Measurements from ENCODE around the gene COPS7B. TPM values are rescaled to one million over a fixed set of nuclear protein-coding genes. Genes with fewer than 3 reads are reported as not detected.

The COPS7B gene
- total and polyA plus RNA-seq, 4 donors: 8.7 to 13.5 (median 10.3) TPM

DNA sequence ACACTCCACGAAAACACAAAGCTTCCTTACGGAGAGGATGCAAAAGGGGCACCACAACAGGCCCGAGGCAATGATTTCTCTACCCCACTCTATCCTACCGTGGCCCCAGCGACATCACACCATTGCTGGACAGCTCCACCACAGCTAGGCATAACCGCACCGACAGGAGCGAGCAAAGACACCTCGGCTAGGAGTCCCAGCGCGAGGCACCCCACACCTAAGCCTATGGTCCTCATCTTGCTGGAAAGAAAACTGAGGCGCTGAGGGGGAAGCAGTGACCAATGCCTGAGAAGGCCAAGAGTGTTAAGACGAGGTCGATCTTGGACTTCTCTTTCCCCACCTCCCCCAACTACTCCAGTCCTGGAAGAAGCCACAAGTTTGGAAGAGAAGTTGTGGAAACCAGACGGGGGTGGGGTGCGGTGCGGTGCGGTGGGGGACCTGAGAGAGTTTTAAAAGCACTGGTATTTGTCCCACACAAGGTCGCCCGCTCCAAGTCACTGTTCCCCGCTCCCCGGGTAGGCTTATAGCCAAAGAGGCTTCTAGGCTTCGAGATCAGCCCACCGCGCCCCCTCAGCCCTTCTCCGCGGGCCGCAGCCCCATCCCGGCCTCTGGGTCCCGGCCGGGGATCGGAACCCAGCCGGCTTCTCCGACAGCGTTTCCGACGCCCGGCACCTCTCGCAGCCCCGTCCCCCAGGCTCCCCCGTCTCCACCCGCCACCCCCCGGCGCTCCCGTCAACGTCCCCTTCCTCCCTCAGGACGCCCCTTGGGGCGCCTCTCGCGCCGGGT is 5.9 kb upstream of the COPS7B start:
- peak overlapping the region in 1 of 2 donors; percentile 86 for H3K27ac ChIP-seq (ENCODE audit: low read depth in 1 of 2, low read length in 2 of 2)
- no peak overlapping the region for H3K9ac ChIP-seq (ENCODE audit: low read depth in 1 of 2, low read length in 2 of 2)
- no peaks in the 10 kb centered on the region for H3K27me3 ChIP-seq (ENCODE audit: control insufficient read depth in 4 of 4, insufficient read depth in 4 of 4, low read length in 3 of 4)
- WGBS: 12% methylated on average over 51 of the region's 51 CpGs
- peaks cover 0 to 40% (median 31%) of the 10 kb centered on the region in 4 donors for H3K4me1 ChIP-seq (ENCODE audit: control insufficient read depth in 4 of 4, insufficient read depth in 4 of 4, low read length in 3 of 4)
- peak overlapping the region; percentile 68 to 89 (median 69) for H3K4me3 ChIP-seq (ENCODE audit: low read depth in 1 of 3, low read length in 3 of 3)
- DNase-seq (ENCODE audit: low spot score): peak; percentile 35
- TF ChIP-seq JUND (IDR thresholded peaks at IDR 0.05): no peak
- TF ChIP-seq, protein P1, sequence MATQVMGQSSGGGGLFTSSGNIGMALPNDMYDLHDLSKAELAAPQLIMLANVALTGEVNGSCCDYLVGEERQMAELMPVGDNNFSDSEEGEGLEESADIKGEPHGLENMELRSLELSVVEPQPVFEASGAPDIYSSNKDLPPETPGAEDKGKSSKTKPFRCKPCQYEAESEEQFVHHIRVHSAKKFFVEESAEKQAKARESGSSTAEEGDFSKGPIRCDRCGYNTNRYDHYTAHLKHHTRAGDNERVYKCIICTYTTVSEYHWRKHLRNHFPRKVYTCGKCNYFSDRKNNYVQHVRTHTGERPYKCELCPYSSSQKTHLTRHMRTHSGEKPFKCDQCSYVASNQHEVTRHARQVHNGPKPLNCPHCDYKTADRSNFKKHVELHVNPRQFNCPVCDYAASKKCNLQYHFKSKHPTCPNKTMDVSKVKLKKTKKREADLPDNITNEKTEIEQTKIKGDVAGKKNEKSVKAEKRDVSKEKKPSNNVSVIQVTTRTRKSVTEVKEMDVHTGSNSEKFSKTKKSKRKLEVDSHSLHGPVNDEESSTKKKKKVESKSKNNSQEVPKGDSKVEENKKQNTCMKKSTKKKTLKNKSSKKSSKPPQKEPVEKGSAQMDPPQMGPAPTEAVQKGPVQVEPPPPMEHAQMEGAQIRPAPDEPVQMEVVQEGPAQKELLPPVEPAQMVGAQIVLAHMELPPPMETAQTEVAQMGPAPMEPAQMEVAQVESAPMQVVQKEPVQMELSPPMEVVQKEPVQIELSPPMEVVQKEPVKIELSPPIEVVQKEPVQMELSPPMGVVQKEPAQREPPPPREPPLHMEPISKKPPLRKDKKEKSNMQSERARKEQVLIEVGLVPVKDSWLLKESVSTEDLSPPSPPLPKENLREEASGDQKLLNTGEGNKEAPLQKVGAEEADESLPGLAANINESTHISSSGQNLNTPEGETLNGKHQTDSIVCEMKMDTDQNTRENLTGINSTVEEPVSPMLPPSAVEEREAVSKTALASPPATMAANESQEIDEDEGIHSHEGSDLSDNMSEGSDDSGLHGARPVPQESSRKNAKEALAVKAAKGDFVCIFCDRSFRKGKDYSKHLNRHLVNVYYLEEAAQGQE (IDR thresholded peaks at IDR 0.05): peak; percentile 90
- no peak for TF ChIP-seq RAD21 (IDR thresholded peaks at IDR 0.05)
- TF ChIP-seq, protein P2, sequence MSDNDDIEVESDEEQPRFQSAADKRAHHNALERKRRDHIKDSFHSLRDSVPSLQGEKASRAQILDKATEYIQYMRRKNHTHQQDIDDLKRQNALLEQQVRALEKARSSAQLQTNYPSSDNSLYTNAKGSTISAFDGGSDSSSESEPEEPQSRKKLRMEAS (IDR thresholded peaks at IDR 0.05): no peak
- no peaks in the 10 kb centered on the region for H3K36me3 ChIP-seq (ENCODE audit: control insufficient read depth in 4 of 4, insufficient read depth in 3 of 4, low read depth in 1 of 4, low read length in 3 of 4)
- no peaks in the 10 kb centered on the region for H3K9me3 ChIP-seq (ENCODE audit: control insufficient read depth in 4 of 4, low read length in 3 of 4)

DNA sequence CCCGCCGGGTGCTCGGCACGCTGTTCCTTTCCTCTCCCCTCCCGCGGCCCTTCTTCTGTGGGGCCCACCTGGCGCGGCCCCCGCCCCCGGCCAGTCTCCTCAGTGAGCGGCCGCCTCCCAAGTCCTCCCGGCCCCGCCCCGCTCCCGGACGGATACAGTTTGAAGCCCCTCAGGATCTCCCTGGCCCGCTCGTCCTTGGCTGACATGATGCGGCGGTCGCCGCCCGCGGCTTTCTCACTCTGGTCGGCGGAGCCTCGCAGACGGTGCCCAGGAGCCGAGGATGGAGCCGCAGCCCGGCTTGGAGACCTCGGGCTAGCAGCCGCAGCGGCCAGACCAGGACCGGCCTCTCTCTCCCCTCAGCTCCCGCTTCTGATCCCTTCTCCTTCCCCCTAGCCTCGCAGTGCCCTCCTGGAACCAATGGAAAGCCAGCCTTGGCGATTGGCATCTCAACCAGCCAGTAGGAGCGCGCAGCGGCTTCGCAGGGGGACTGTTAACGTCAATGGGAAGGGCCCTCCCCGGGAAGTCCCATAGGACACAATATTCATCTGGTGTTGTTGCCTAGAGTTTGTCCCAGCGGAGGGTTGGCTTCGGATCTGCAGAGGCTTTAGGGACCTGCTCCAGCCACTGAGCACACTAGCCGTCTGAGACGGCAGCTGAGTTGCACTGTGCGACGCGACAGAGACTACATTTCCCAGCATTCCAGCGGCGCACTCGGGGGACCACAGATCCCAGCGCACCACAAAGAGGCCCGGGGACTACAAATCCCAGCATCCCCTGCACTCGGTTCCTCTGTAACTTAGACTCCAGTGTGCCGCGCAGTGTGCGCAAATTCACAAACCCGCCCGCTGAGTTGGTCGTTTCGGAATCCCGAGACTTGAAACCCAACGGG is 5.1 kb upstream of the COPS7B start, which contains the start of gene PDE6D:
PDE6D (minus strand) TSS at position 374 of the 889 bp plus-strand sequence; CDS start at position 206, 168 bp downstream.
- Histone ChIP-seq H3K4me1 (ENCODE audit: control insufficient read depth in 4 of 4, insufficient read depth in 4 of 4, low read length in 3 of 4) (peaks cover 0 to 48% (median 37%) of the 10 kb centered on the region in 4 donors), H3K27ac (ENCODE audit: low read depth in 1 of 2, low read length in 2 of 2) (peak within 1 kb of the TSS; percentile 77 to 86), H3K9me3 (ENCODE audit: control insufficient read depth in 4 of 4, low read length in 3 of 4) (no peaks in the 10 kb centered on the region), H3K9ac (ENCODE audit: low read depth in 1 of 2, low read length in 2 of 2) (peak within 1 kb of the TSS; percentile 66 to 88), H3K4me3 (ENCODE audit: low read depth in 1 of 3, low read length in 3 of 3) (peak within 1 kb of the TSS; percentile 68 to 89 (median 69)), H3K27me3 (ENCODE audit: control insufficient read depth in 4 of 4, insufficient read depth in 4 of 4, low read length in 3 of 4) (no peaks in the 10 kb centered on the region), H3K36me3 (ENCODE audit: control insufficient read depth in 4 of 4, insufficient read depth in 3 of 4, low read depth in 1 of 4, low read length in 3 of 4) (no peaks in the 10 kb centered on the region)
- DNase-seq (ENCODE audit: low spot score): peak; percentile 98
- TF ChIP-seq HNF4A (conservative IDR thresholded peaks at IDR 0.05) (no peak), FOXA2 (IDR thresholded peaks at IDR 0.05) (no peak), GABPA (IDR thresholded peaks at IDR 0.05 in 1 of 2, conservative IDR thresholded peaks at IDR 0.05 in 1 of 2) (peak; percentile 77 to 88), RAD21 (IDR thresholded peaks at IDR 0.05) (no peak), EGR1 (IDR thresholded peaks at IDR 0.05; ENCODE audit: low read depth in 2 of 2) (no peak), YY1 (IDR thresholded peaks at IDR 0.05) (peak; percentile 83), RXRA (IDR thresholded peaks at IDR 0.05) (peak; percentile 10 to 43), FOXA1 (IDR thresholded peaks at IDR 0.05) (no peak), NR2F2 (IDR thresholded peaks at IDR 0.05) (no peak), TAF1 (conservative IDR thresholded peaks at IDR 0.05) (peak; percentile 71), HNF4G (IDR thresholded peaks at IDR 0.05) (no peak), SP1 (IDR thresholded peaks at IDR 0.05) (peak; percentile 100)
- TF ChIP-seq, protein P1 (IDR thresholded peaks at IDR 0.05): peak; percentile 58
- TF ChIP-seq, protein P3, sequence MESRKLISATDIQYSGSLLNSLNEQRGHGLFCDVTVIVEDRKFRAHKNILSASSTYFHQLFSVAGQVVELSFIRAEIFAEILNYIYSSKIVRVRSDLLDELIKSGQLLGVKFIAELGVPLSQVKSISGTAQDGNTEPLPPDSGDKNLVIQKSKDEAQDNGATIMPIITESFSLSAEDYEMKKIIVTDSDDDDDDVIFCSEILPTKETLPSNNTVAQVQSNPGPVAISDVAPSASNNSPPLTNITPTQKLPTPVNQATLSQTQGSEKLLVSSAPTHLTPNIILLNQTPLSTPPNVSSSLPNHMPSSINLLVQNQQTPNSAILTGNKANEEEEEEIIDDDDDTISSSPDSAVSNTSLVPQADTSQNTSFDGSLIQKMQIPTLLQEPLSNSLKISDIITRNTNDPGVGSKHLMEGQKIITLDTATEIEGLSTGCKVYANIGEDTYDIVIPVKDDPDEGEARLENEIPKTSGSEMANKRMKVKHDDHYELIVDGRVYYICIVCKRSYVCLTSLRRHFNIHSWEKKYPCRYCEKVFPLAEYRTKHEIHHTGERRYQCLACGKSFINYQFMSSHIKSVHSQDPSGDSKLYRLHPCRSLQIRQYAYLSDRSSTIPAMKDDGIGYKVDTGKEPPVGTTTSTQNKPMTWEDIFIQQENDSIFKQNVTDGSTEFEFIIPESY (IDR thresholded peaks at IDR 0.05): peak; percentile 88
- WGBS: under 1% methylated on average over 67 of the region's 67 CpGs
